HEK293 (cell line): Measurements from ENCODE around the gene BCR.

ENCODE experiments used
- CTCF ChIA-PET: fragments of 350-600 bp; formaldehyde crosslinking; extraction: SDS; loops from one replicate; lab custom pipeline; 2021; ENCODE audit warnings: antibody characterized with exemption; lab: Yijun Ruan, JAX
- POLR2A ChIA-PET: fragments of 300-600 bp; formaldehyde crosslinking; extraction: SDS; loops from one replicate; lab custom pipeline; 2020; ENCODE audit warnings: antibody characterized with exemption, inconsistent platforms; lab: Yijun Ruan, JAX
- H3K27ac ChIP-seq: fragments of 200-500 bp; sonication (Bioruptor generic); 2 replicates; pipeline ENCODE4 v1.5.1; 2014; ENCODE audit warnings: low read depth, low read length, control low read depth, inconsistent platforms; ENCODE audit errors: extremely low read depth
- H3K36me3 ChIP-seq, 2 experiments: fragments of 200-500 bp in 1 of 2; sonication (Bioruptor generic) in 1 of 2; 1 replicate in 1 of 2; 2 replicates in 1 of 2; pipeline ENCODE4 v1.5.1; 2014 to 2017; ENCODE audit warnings: inconsistent platforms in 2 of 2, low read length in 2 of 2; ENCODE audit not compliant: control insufficient read depth in 2 of 2, insufficient read depth in 1 of 2
- H3K4me1 ChIP-seq: fragments of 200-500 bp; sonication (Bioruptor generic); 2 replicates; pipeline ENCODE4 v1.5.1; 2014; ENCODE audit warnings: mild to moderate bottlenecking, low read length, inconsistent platforms; ENCODE audit not compliant: control insufficient read depth, insufficient read depth
- H3K4me3 ChIP-seq: 2 replicates; pipeline ENCODE4 v1.5.1; 2011; ENCODE audit warnings: low read depth, mild to moderate bottlenecking, control low read depth, low read length, moderate library complexity
- H3K9me3 ChIP-seq: fragments of 200-500 bp; sonication (Bioruptor generic); 2 replicates; pipeline ENCODE4 v1.5.1; 2014; ENCODE audit warnings: low read depth, low read length, inconsistent platforms; ENCODE audit not compliant: control insufficient read depth, insufficient read depth
- GLIS1 ChIP-seq: fragments of 450-650 bp; formaldehyde crosslinking; IDR thresholded peaks from 2 replicates; pipeline ENCODE4 v1.5.1; 2016; ENCODE audit warnings: missing biosample characterization, missing genetic modification characterization
- HOXC10 ChIP-seq: sonication (generic); formaldehyde crosslinking; IDR thresholded peaks from 2 replicates; pipeline ENCODE4 v1.8.1; 2023; ENCODE audit warnings: mild to moderate bottlenecking, missing genetic modification reagents
- PRDM10 ChIP-seq: fragments of 450-650 bp; formaldehyde crosslinking; IDR thresholded peaks from 2 replicates; pipeline ENCODE4 v1.5.1; 2016; ENCODE audit warnings: missing biosample characterization, missing genetic modification characterization
- PRDM2 ChIP-seq: fragments of 450-650 bp; formaldehyde crosslinking; IDR thresholded peaks from 2 replicates; pipeline ENCODE4 v1.5.1; 2016; ENCODE audit warnings: missing biosample characterization, missing genetic modification characterization, borderline replicate concordance
- ZBTB44 ChIP-seq: fragments of 450-650 bp; IDR thresholded peaks from 2 replicates; pipeline ENCODE4 v1.5.1; 2018; ENCODE audit warnings: missing biosample characterization, mild to moderate bottlenecking, missing genetic modification characterization
- ZEB2 ChIP-seq: fragments of 450-650 bp; formaldehyde crosslinking; IDR thresholded peaks from 2 replicates; pipeline ENCODE4 v1.5.1; 2016; ENCODE audit warnings: missing biosample characterization, missing genetic modification characterization
- ZIC2 ChIP-seq: fragments of 450-650 bp; formaldehyde crosslinking; IDR thresholded peaks from 2 replicates; pipeline ENCODE4 v1.5.1; 2016; ENCODE audit warnings: missing biosample characterization, missing genetic modification characterization
- ZNF121 ChIP-seq: fragments of 450-650 bp; formaldehyde crosslinking; IDR thresholded peaks from 2 replicates; pipeline ENCODE4 v1.5.1; 2016; ENCODE audit warnings: missing biosample characterization, missing genetic modification characterization
- ZNF132 ChIP-seq: fragments of 450-650 bp; formaldehyde crosslinking; IDR thresholded peaks from 2 replicates; pipeline ENCODE4 v1.5.1; 2017; ENCODE audit warnings: missing biosample characterization, missing genetic modification characterization, borderline replicate concordance
- ZNF140 ChIP-seq: fragments of 450-650 bp; formaldehyde crosslinking; IDR thresholded peaks from 2 replicates; pipeline ENCODE4 v1.5.1; 2016; ENCODE audit warnings: missing biosample characterization, missing genetic modification characterization
- ZNF341 ChIP-seq: fragments of 450-650 bp; formaldehyde crosslinking; IDR thresholded peaks from 2 replicates; pipeline ENCODE4; 2016; ENCODE audit warnings: low read depth, missing biosample characterization, missing genetic modification characterization
- ZNF416 ChIP-seq: fragments of 450-650 bp; formaldehyde crosslinking; IDR thresholded peaks from 2 replicates; pipeline ENCODE4 v1.5.1; 2016; ENCODE audit warnings: missing biosample characterization, missing genetic modification characterization
- ZNF571 ChIP-seq: fragments of 450-650 bp; formaldehyde crosslinking; IDR thresholded peaks from 2 replicates; pipeline ENCODE4 v1.5.0; 2017; ENCODE audit warnings: missing biosample characterization, missing genetic modification characterization

The BCR gene

DNA sequence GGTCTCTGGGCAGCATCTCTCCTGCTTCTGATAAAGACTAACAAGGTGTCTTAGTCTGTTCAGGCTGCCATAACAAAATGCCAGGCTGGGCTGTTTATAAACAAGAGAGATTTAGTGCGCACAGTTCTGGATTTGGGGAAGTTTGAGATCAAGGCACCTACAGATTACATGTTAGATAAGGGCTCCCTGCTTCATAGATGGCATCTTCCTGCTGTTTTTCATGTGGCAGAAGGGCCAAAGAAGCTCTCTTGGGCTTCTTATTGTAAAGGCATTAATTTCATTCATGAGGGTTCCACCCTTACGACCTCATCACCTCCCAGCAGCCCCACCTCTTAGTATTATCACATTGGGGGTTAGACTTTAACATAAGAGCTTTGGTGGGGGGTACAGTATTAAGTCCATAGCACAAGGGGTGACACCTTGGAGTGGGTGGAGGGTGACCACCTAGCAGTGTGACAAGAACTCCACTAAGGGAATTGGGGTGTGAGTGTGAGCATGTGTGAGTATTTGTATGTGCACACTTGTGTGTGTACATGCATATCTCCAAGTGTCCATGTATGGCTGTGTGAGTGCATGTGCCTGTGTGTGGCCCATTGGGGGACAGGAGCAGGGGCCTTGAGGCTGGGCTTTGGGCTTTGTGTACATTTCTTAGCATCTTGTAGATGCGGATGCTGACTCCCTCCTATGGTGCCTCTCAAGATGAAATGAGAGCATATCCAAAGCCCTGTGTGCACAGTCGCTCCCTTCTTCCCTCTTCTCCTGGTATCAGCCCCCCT, 42.7 kb downstream of the BCR start (continued):
- TF ChIP-seq ZNF341 (tag by site-specific recombination) (no peak), ZBTB44 (tag by site-specific recombination) (no peak), ZNF132 (tag by site-specific recombination) (no peak), HOXC10 (no peak), ZNF416 (tag by site-specific recombination) (no peak)

GRCh38 chr22:23223569-23224317, 43.4 kb downstream of the BCR start:
- Histone ChIP-seq H3K4me3 (no peak overlapping the region), H3K4me1 (peaks cover 2% of the 10 kb centered on the region; the same call in 1 of the 2 replicates), H3K9me3 (no peaks in the 10 kb centered on the region), H3K27ac (no peak overlapping the region), H3K36me3 (no peaks in the 10 kb centered on the region)
- TF ChIP-seq GLIS1 (tag by site-specific recombination) (no peak), ZIC2 (tag by site-specific recombination) (peak; percentile 79)
- CTCF ChIA-PET, result interaction anchor here (0.7 kb wide), 1 partner anchor 16 kb away, joined by 3 read pairs; no protein-coding TSS in a partner anchor
- POLR2A ChIA-PET, result no interaction called here

- Histone ChIP-seq H3K9me3 (no peaks in the 10 kb centered on the region), H3K36me3 (peaks cover 0 to 4% of the 10 kb centered on the region in 2 experiments; a peak in 1 of 3 replicates), H3K4me1 (no peaks in the 10 kb centered on the region), H3K4me3 (no peak overlapping the region), H3K27ac (no peak overlapping the region)
- ChIA-PET CTCF (interaction anchor here (0.7 kb wide), 1 partner anchor 15 kb away, joined by 3 read pairs; no protein-coding TSS in a partner anchor), POLR2A (no interaction called here)
- TF ChIP-seq ZNF571 (tag by site-specific recombination) (no peak), ZNF416 (tag by site-specific recombination) (no peak)
Observed at GRCh38 chr22:23224846-23225245, 44.5 kb downstream of the BCR start.

DNA sequence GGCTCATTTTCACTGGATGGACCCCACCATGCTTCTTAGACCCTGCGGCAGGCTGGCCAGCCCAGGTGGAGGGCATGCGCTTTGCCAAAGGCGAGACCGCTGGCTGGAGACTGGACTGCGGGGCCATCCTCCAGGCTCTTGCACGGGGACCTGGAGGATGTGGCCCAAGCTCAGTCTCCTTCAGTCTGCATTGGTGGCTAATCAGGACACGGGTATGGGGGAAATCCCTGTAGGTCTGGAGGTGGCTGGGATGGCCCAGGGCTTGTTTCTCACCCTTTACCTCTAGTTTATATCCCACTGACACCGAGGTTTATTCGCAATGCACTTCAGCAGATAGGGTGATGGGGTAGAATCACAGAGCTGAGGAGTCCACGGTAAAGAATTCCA, 45.0 kb downstream of the BCR start:
- H3K27ac ChIP-seq, result no peak overlapping the region
- ChIA-PET CTCF (no interaction called here), POLR2A (no interaction called here)
- no peak for TF ChIP-seq ZNF121 (tag by site-specific recombination)
- TF ChIP-seq PRDM2 (tag by site-specific recombination), result no peak
- no peak for TF ChIP-seq ZNF140
- TF ChIP-seq ZEB2 (tag by site-specific recombination), result no peak
- TF ChIP-seq PRDM10 (tag by site-specific recombination), result no peak
- H3K9me3 ChIP-seq, result no peaks in the 10 kb centered on the region
- peaks cover 0 to 4% of the 10 kb centered on the region in 2 experiments; a peak in 1 of 3 replicates for H3K36me3 ChIP-seq
- H3K4me1 ChIP-seq, result no peaks in the 10 kb centered on the region
- H3K4me3 ChIP-seq, result no peak overlapping the region
